GM21786 (cell line): ENCODE results near the gene CFC1B.
"Not testable (repeated sequence)": the region's sequence is repeated elsewhere in the genome, so short reads cannot be mapped to it uniquely, and the experiment has no call there.

Experiments
- ATAC-seq: cut with Tn5 transposase; IDR thresholded peaks from one replicate; pipeline ENCODE4 v1.9.1; 2021; ENCODE audit not compliant: unreplicated experiment

The CFC1B gene

GRCh38 chr2:130520992-130521391, at the start of gene CFC1B:
Gene CFC1B (plus strand): TSS chr2:130521222. CDS start chr2:130521485, 263 bp downstream.
- ATAC-seq = not testable (repeated sequence)

- ATAC-seq = not testable (repeated sequence)
Observed at GRCh38 chr2:130491073-130491472, 29.9 kb upstream of the CFC1B start.

GRCh38 chr2:130509228-130509627, 11.8 kb upstream of the CFC1B start, which contains the start of gene POTEI:
Gene POTEI (minus strand): TSS chr2:130509328. CDS start chr2:130509235, 93 bp downstream.
- ATAC-seq = not testable (repeated sequence)

GRCh38 chr2:130510807-130511746, 9.9 kb upstream of the CFC1B start:
- ATAC-seq = not testable (repeated sequence)

- not testable (repeated sequence) for ATAC-seq
Observed at GRCh38 chr2:130511747-130512451, 9.1 kb upstream of the CFC1B start.

- not testable (repeated sequence) for ATAC-seq
Observed at GRCh38 chr2:130518516-130519106, 2.4 kb upstream of the CFC1B start.

GRCh38 chr2:130522390-130522789, 1.4 kb downstream of the CFC1B start:
- ATAC-seq = not testable (repeated sequence)

- not testable (repeated sequence) for ATAC-seq
Observed at GRCh38 chr2:130527365-130527967, 6.4 kb downstream of the CFC1B start.

- ATAC-seq = not testable (repeated sequence)
Observed at GRCh38 chr2:130529545-130529944, 8.5 kb downstream of the CFC1B start.

GRCh38 chr2:130530212-130530611, 9.2 kb downstream of the CFC1B start:
- not testable (repeated sequence) for ATAC-seq

GRCh38 chr2:130531225-130531624, 10.2 kb downstream of the CFC1B start:
- ATAC-seq = peak; percentile 98

GRCh38 chr2:130531672-130532071, 10.7 kb downstream of the CFC1B start:
- peak; percentile 21 for ATAC-seq

GRCh38 chr2:130536654-130537053, 15.6 kb downstream of the CFC1B start:
- not testable (repeated sequence) for ATAC-seq

GRCh38 chr2:130538271-130538670, 17.2 kb downstream of the CFC1B start:
- not testable (repeated sequence) for ATAC-seq

- ATAC-seq = not testable (repeated sequence)
Observed at GRCh38 chr2:130542789-130543188, 21.8 kb downstream of the CFC1B start.

GRCh38 chr2:130543785-130544528, 22.9 kb downstream of the CFC1B start:
- ATAC-seq = not testable (repeated sequence)

- not testable (repeated sequence) for ATAC-seq
Observed at GRCh38 chr2:130544978-130545377, 24.0 kb downstream of the CFC1B start.

- ATAC-seq = not testable (repeated sequence)
Observed at GRCh38 chr2:130548418-130548817, 27.4 kb downstream of the CFC1B start.

GRCh38 chr2:130549475-130549874, 28.5 kb downstream of the CFC1B start:
- ATAC-seq = not testable (repeated sequence)

- not testable (repeated sequence) for ATAC-seq
Observed at GRCh38 chr2:130554178-130554577, 33.2 kb downstream of the CFC1B start.
